HL-60 (cell line): Measurements from ENCODE around the gene CAMTA1.

ENCODE experiments used
- DNase-seq, 2 experiments: peaks; one replicate each; pipeline ENCODE4 v3.0.0-alpha.2; 2010 to 2020; ENCODE audit warnings: low read depth in 1 of 2, low spot score in 1 of 2
- H3K27ac ChIP-seq: fragments of 250-450 bp; sonication (Bioruptor Pico); replicated peaks from 2 replicates; pipeline ENCODE4 v1.5.1; 2020; ENCODE audit warnings: mild to moderate bottlenecking, moderate library complexity
- H3K27me3 ChIP-seq: fragments of 250-450 bp; sonication (Bioruptor Pico); 2 replicates; pipeline ENCODE4 v1.5.1; 2021; ENCODE audit warnings: mild to moderate bottlenecking, moderate library complexity; ENCODE audit not compliant: insufficient read depth, poor library complexity, severe bottlenecking
- H3K4me3 ChIP-seq: replicated peaks from 2 replicates; pipeline ENCODE4 v1.5.1; 2011; ENCODE audit warnings: mild to moderate bottlenecking, control low read depth, low read length; ENCODE audit not compliant: insufficient read depth
- CTCF ChIP-seq: IDR thresholded peaks from one replicate; pipeline ENCODE4 v1.5.1; 2011; ENCODE audit warnings: low read length, control low read depth, inconsistent platforms; ENCODE audit not compliant: insufficient read depth
- GABPA ChIP-seq: IDR thresholded peaks from 2 replicates; pipeline ENCODE4 v1.6.1; 2012; ENCODE audit warnings: low read depth
- POLR2AphosphoS5 ChIP-seq: IDR thresholded peaks from 2 replicates; pipeline ENCODE4 v1.6.1; 2012; ENCODE audit warnings: low read depth
- REST ChIP-seq: IDR thresholded peaks from 2 replicates; pipeline ENCODE4 v1.6.1; 2012; ENCODE audit warnings: low read depth; ENCODE audit not compliant: insufficient replicate concordance
- SPI1 ChIP-seq: IDR thresholded peaks from 2 replicates; pipeline ENCODE4 v1.6.1; 2012; ENCODE audit warnings: low read depth, mild to moderate bottlenecking, borderline replicate concordance

Gene CAMTA1

GRCh38 chr1:7664893-7665250 is 879.6 kb downstream of the CAMTA1 start:
- Histone ChIP-seq H3K27me3 (no peaks in the 10 kb centered on the region), H3K27ac (no peak overlapping the region), H3K4me3 (no peak overlapping the region)
- DNase-seq, result no peak
- no peak for TF ChIP-seq SPI1
- TF ChIP-seq POLR2AphosphoS5, result no peak
- no peak for TF ChIP-seq CTCF
- TF ChIP-seq REST, result no peak

- H3K4me3 ChIP-seq, result no peak overlapping the region
- H3K27ac ChIP-seq, result no peak overlapping the region
- TF ChIP-seq GABPA, result no peak
- TF ChIP-seq POLR2AphosphoS5, result no peak
- no peak for TF ChIP-seq CTCF
- TF ChIP-seq REST, result no peak
- no peak for TF ChIP-seq SPI1
- DNase-seq, result no peak
- H3K27me3 ChIP-seq, result no peaks in the 10 kb centered on the region
These were observed 881.0 kb downstream of the CAMTA1 start for GRCh38 chr1:7666249-7666648.

GRCh38 chr1:7667159-7667558 is 881.9 kb downstream of the CAMTA1 start:
- TF ChIP-seq POLR2AphosphoS5 (no peak), CTCF (no peak), GABPA (no peak), REST (no peak), SPI1 (no peak)
- Histone ChIP-seq H3K27me3 (no peaks in the 10 kb centered on the region), H3K27ac (no peak overlapping the region), H3K4me3 (no peak overlapping the region)
- DNase-seq, result no peak
